Naive thymus-derived CD4-positive, alpha-beta T cell (primary cell): ENCODE results near the gene SCMH1. TPM values are rescaled to one million over a fixed set of nuclear protein-coding genes. Genes with fewer than 3 reads are reported as not detected.

Experiments used
- ATAC-seq: fragments of 150-1000 bp; cut with Tn5 transposase; 2 replicates; pipeline ENCODE4 v1.10.0; 2021; ENCODE audit warnings: mild to moderate bottlenecking, moderate library complexity
- CTCF ChIA-PET: fragments of 350-600 bp; sonication (Branson Sonifier 250); formaldehyde crosslinking; loops from one replicate; lab custom pipeline; 2021; ENCODE audit warnings: antibody characterized with exemption; lab: Charles Lee
- POLR2A ChIA-PET: fragments of 350-600 bp; sonication (Branson Sonifier 250); formaldehyde crosslinking; loops from one replicate; lab custom pipeline; 2021; ENCODE audit warnings: antibody characterized with exemption, inconsistent platforms; lab: Charles Lee
- DNase-seq, 9 donors: peaks; one replicate each; pipeline versions ENCODE4 v3.0.0 to v3.0.0-alpha.2; 2020 to 2022; ENCODE audit warnings: mixed read lengths in 1 of 9
- H3K27ac ChIP-seq: one replicate; pipeline ENCODE4 v1.7.0; 2013; ENCODE audit warnings: mild to moderate bottlenecking, low read depth, low read length, moderate library complexity
- H3K27me3 ChIP-seq, 2 donors: one replicate each; pipeline ENCODE4 v1.7.0; 2013; ENCODE audit warnings: low read length in 2 of 2, mild to moderate bottlenecking in 2 of 2, moderate library complexity in 2 of 2; ENCODE audit not compliant: control insufficient read depth in 2 of 2, insufficient read depth in 2 of 2
- H3K36me3 ChIP-seq, 3 experiments: 1 replicate in 2 of 3; 2 replicates in 1 of 3; pipeline ENCODE4 v1.7.0; 2013; ENCODE audit warnings: low read length in 3 of 3, mild to moderate bottlenecking in 3 of 3, moderate library complexity in 1 of 3; ENCODE audit not compliant: insufficient read depth in 3 of 3, control insufficient read depth in 2 of 3
- H3K4me1 ChIP-seq, 2 donors: one replicate each; pipeline ENCODE4 v1.7.0; 2013; ENCODE audit warnings: low read length in 2 of 2, mild to moderate bottlenecking in 2 of 2, moderate library complexity in 1 of 2; ENCODE audit not compliant: control insufficient read depth in 2 of 2, insufficient read depth in 2 of 2
- H3K4me3 ChIP-seq: 2 replicates; pipeline ENCODE4 v1.7.0; 2013; ENCODE audit warnings: mild to moderate bottlenecking, low read length
- H3K9me3 ChIP-seq, 3 experiments: 1 replicate in 2 of 3; 2 replicates in 1 of 3; pipeline ENCODE4 v1.7.0; 2013; ENCODE audit warnings: low read length in 3 of 3; ENCODE audit not compliant: control insufficient read depth in 2 of 3
- H3K27ac Mint-ChIP-seq, 9 donors: one replicate each; pipeline ENCODE4 v1.8.0; 2020 to 2022; ENCODE audit warnings: mixed read lengths in 9 of 9, mild to moderate bottlenecking in 8 of 9, moderate library complexity in 5 of 9, inconsistent platforms in 2 of 9
- H3K27me3 Mint-ChIP-seq, 5 donors: one replicate each; pipeline ENCODE4 v1.8.0; 2021 to 2022; ENCODE audit warnings: mixed read lengths in 5 of 5, mild to moderate bottlenecking in 1 of 5
- H3K36me3 Mint-ChIP-seq, 5 donors: one replicate each; pipeline ENCODE4 v1.8.0; 2020 to 2022; ENCODE audit warnings: mixed read lengths in 5 of 5, mild to moderate bottlenecking in 3 of 5, inconsistent platforms in 1 of 5
- H3K4me1 Mint-ChIP-seq, 7 donors: one replicate each; pipeline ENCODE4 v1.8.0; 2020 to 2022; ENCODE audit warnings: mixed read lengths in 7 of 7, mild to moderate bottlenecking in 3 of 7, inconsistent platforms in 1 of 7
- H3K4me3 Mint-ChIP-seq, 10 donors: one replicate each; pipeline ENCODE4 v1.8.0; 2020 to 2022; ENCODE audit warnings: mild to moderate bottlenecking in 10 of 10, mixed read lengths in 10 of 10, moderate library complexity in 6 of 10, inconsistent platforms in 2 of 10
- H3K9me3 Mint-ChIP-seq, 11 donors: one replicate each; pipeline ENCODE4 v1.8.0; 2020 to 2022; ENCODE audit warnings: mixed read lengths in 11 of 11, mild to moderate bottlenecking in 4 of 11, inconsistent platforms in 1 of 11, moderate library complexity in 1 of 11
- intact Hi-C, 2 donors: fragments of 100-400 bp; cut with micrococcal nuclease; formaldehyde crosslinking; loops; one replicate each; pipeline ENCODE4 v1.15.1; 2023
- polyA plus RNA-seq, 2 donors: library from polyadenylated mRNA; unstranded; fragments of 300-500 nt; fragmentation: Illumina TruSeq; gene quantifications; one replicate each; pipeline ENCODE4 v1.2.3, GENCODE V29; 2021
- total RNA-seq, 6 experiments: library from RNA in 5 of 6; stranded (reverse) in 5 of 6; gene quantifications; 1 replicate in 5 of 6; 2 replicates in 1 of 6; pipeline ENCODE4 v1.2.3 and lab custom pipeline; 2021 to 2026

The SCMH1 gene
- total and polyA plus RNA-seq, 7 experiments from 2014 or later = 3.6 to 18.6 (median 16.8) TPM

GRCh38 chr1:41022424-41022823 is 219.7 kb downstream of the SCMH1 start:
- ChIA-PET POLR2A (interaction anchor here (1.3 kb wide), 1 partner anchor 22 kb away, joined by 3 read pairs; no protein-coding TSS in a partner anchor), CTCF (no interaction called here)
- no peaks in the 10 kb centered on the region for H3K27me3 ChIP-seq
- H3K4me3 Mint-ChIP-seq = no peak overlapping the region
- H3K36me3 ChIP-seq = peaks cover 0 to 17% (median 0%) of the 10 kb centered on the region in 3 experiments
- H3K27ac ChIP-seq = no peak overlapping the region
- peaks cover 0 to 14% (median 13%) of the 10 kb centered on the region in 7 donors for H3K4me1 Mint-ChIP-seq
- DNase-seq (no peak), ATAC-seq (no peak)
- H3K36me3 Mint-ChIP-seq = peaks cover 0 to 5% (median under 1%) of the 10 kb centered on the region in 5 donors
- H3K9me3 Mint-ChIP-seq = no peaks in the 10 kb centered on the region
- H3K27me3 Mint-ChIP-seq = no peaks in the 10 kb centered on the region
- no peaks in the 10 kb centered on the region for H3K4me1 ChIP-seq
- H3K27ac Mint-ChIP-seq = no peak overlapping the region
- no peaks in the 10 kb centered on the region for H3K9me3 ChIP-seq
- H3K4me3 ChIP-seq = no peak overlapping the region
- intact Hi-C loops = no loop called here

GRCh38 chr1:41021526-41022308 is 220.4 kb downstream of the SCMH1 start, which contains the start of gene SLFNL1:
Gene SLFNL1 (minus strand): TSS chr1:41021725. CDS start chr1:41020660, 1,065 bp downstream.
- Mint-ChIP-seq H3K36me3 (peaks cover 0 to 3% (median 0%) of the 10 kb centered on the region in 5 donors), H3K27me3 (no peaks in the 10 kb centered on the region), H3K27ac (peak within 1 kb of the TSS in 1 of 9 donors; percentile 71), H3K4me3 (no peak within 1 kb of the TSS), H3K9me3 (no peaks in the 10 kb centered on the region), H3K4me1 (peaks cover 0 to 14% (median 13%) of the 10 kb centered on the region in 7 donors)
- Histone ChIP-seq H3K9me3 (no peaks in the 10 kb centered on the region), H3K4me1 (no peaks in the 10 kb centered on the region), H3K36me3 (peaks cover 0 to 14% (median 0%) of the 10 kb centered on the region in 3 experiments), H3K27me3 (no peaks in the 10 kb centered on the region), H3K27ac (no peak within 1 kb of the TSS), H3K4me3 (no peak within 1 kb of the TSS)
- ChIA-PET POLR2A (interaction anchor here (1.3 kb wide), 1 partner anchor 21 kb away, joined by 3 read pairs; no protein-coding TSS in a partner anchor), CTCF (interaction anchor here (0.5 to 0.6 kb wide), 2 partner anchors 22 to 69 kb away, joined by 3 to 8 read pairs; no protein-coding TSS in a partner anchor)
- intact Hi-C loops = no loop called here
- ATAC-seq = no peak
- DNase-seq = no peak

DNA sequence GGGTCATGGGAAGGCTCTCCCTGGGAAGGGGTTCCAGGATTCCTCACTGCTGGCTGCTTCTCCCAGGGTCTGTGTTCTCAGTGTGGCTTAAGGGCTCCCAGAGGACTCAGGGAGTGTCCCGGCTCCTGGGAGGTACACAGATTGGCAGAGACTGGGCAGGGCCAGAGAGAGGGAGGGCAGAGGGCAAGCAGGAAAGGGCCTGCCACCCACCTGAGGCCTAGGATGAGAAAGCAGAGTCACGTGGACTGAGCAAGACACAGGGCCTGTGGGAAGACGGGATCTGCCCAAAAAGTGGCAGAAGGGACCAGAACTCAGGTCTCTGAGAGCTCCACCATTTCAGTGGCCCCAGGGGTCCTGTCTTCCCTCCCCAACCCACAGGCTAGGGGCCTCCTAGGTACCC is 221.5 kb downstream of the SCMH1 start:
- Histone ChIP-seq H3K9me3 (no peaks in the 10 kb centered on the region), H3K4me1 (no peaks in the 10 kb centered on the region), H3K36me3 (peaks cover 0 to 21% (median 0%) of the 10 kb centered on the region in 3 experiments), H3K27me3 (no peaks in the 10 kb centered on the region), H3K4me3 (no peak overlapping the region), H3K27ac (no peak overlapping the region)
- Mint-ChIP-seq H3K9me3 (no peaks in the 10 kb centered on the region), H3K36me3 (peaks cover 0 to 4% (median 0%) of the 10 kb centered on the region in 5 donors), H3K27ac (peak overlapping the region in 1 of 9 donors; percentile 71), H3K4me3 (no peak overlapping the region), H3K27me3 (no peaks in the 10 kb centered on the region), H3K4me1 (peaks cover 0 to 14% (median 6%) of the 10 kb centered on the region in 7 donors)
- ChIA-PET CTCF (interaction anchor here (0.5 kb wide), 1 partner anchor 947 kb away, joined by 3 read pairs; no protein-coding TSS in a partner anchor), POLR2A (no interaction called here)
- ATAC-seq (no peak), DNase-seq (no peak)
- intact Hi-C loops = no loop called here

GRCh38 chr1:41020109-41020576 is 222.0 kb downstream of the SCMH1 start:
- peaks cover 0 to 21% (median 0%) of the 10 kb centered on the region in 3 experiments for H3K36me3 ChIP-seq
- no peaks in the 10 kb centered on the region for H3K27me3 ChIP-seq
- H3K27me3 Mint-ChIP-seq = no peaks in the 10 kb centered on the region
- no peaks in the 10 kb centered on the region for H3K9me3 ChIP-seq
- no peaks in the 10 kb centered on the region for H3K4me1 ChIP-seq
- POLR2A ChIA-PET = no interaction called here
- H3K4me1 Mint-ChIP-seq = peaks cover under 1 to 14% (median 6%) of the 10 kb centered on the region in 7 donors
- CTCF ChIA-PET = interaction anchor here (0.5 to 1.1 kb wide), 2 partner anchors 17 to 947 kb away, joined by 3 to 5 read pairs; no protein-coding TSS in a partner anchor
- intact Hi-C loops = no loop called here
- DNase-seq (no peak), ATAC-seq (no peak)
- no peak overlapping the region for H3K4me3 Mint-ChIP-seq
- H3K27ac ChIP-seq = no peak overlapping the region
- H3K36me3 Mint-ChIP-seq = peaks cover 0 to 4% (median 0%) of the 10 kb centered on the region in 5 donors
- H3K4me3 ChIP-seq = no peak overlapping the region
- no peaks in the 10 kb centered on the region for H3K9me3 Mint-ChIP-seq
- peak overlapping the region in 2 of 9 donors; percentile 51 to 71 for H3K27ac Mint-ChIP-seq

DNA sequence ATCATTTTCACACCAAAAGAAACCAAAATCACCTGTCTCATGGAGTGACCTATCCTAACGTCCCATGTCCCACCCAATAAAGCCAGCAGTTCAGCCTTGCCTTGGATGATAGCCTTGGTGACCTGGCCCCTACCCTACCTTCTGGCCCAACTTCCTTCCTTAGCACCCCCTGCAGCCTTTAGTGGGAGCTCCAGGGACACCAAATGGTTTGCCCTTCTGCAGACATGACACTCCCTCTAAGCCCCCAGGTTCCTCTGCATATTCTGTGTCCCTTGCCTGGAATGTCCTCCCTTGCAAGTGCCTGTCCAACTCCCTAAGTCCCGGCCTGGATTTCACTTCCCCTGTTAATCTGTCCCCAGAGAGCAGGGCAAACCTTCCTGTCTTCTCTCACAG is 222.8 kb downstream of the SCMH1 start:
- Histone ChIP-seq H3K4me3 (no peak overlapping the region), H3K27ac (no peak overlapping the region), H3K36me3 (peaks cover 0 to 21% (median 0%) of the 10 kb centered on the region in 3 experiments), H3K27me3 (no peaks in the 10 kb centered on the region), H3K9me3 (no peaks in the 10 kb centered on the region), H3K4me1 (no peaks in the 10 kb centered on the region)
- peaks cover 8 to 21% (median 12%) of the 10 kb centered on the region in 7 donors for H3K4me1 Mint-ChIP-seq
- no peaks in the 10 kb centered on the region for H3K27me3 Mint-ChIP-seq
- peak overlapping the region in 5 of 9 donors; percentile 16 to 45 (median 28) for H3K27ac Mint-ChIP-seq
- H3K9me3 Mint-ChIP-seq = no peaks in the 10 kb centered on the region
- ChIA-PET CTCF (interaction anchor here (1.1 kb wide), 1 partner anchor 16 kb away, joined by 5 read pairs; no protein-coding TSS in a partner anchor), POLR2A (no interaction called here)
- ATAC-seq (no peak), DNase-seq (no peak)
- intact Hi-C loops = no loop called here
- H3K36me3 Mint-ChIP-seq = peaks cover 0 to 4% (median 0%) of the 10 kb centered on the region in 5 donors
- no peak overlapping the region for H3K4me3 Mint-ChIP-seq

DNA sequence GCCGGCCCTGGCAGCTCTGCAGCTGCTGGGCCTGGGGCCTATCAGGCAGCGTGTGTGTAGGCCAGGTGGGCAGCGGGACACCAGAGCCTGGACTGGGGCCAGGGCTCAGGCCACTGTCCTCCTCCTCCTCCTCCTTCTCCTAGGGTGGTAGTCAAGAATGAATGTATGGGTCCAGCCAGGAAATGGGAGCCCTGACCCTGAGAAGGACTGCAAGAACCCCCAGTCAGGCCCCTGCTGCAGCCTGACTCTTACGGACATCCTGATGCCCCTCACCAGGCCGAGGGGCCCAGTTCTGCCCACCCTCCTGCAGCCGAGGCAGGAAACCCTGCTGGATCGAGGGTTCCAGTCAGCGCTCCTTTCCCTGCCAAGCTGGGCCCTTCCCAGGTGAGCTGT is 224.1 kb downstream of the SCMH1 start:
- no peak for DNase-seq
- Mint-ChIP-seq H3K4me1 (peaks cover 10 to 23% (median 16%) of the 10 kb centered on the region in 7 donors), H3K27ac (no peak overlapping the region), H3K9me3 (no peaks in the 10 kb centered on the region), H3K36me3 (peaks cover 0 to 6% (median 0%) of the 10 kb centered on the region in 5 donors), H3K4me3 (no peak overlapping the region), H3K27me3 (no peaks in the 10 kb centered on the region)
- Histone ChIP-seq H3K9me3 (no peaks in the 10 kb centered on the region), H3K27me3 (no peaks in the 10 kb centered on the region), H3K4me1 (no peaks in the 10 kb centered on the region), H3K36me3 (peaks cover 0 to 29% (median 0%) of the 10 kb centered on the region in 3 experiments), H3K27ac (no peak overlapping the region), H3K4me3 (no peak overlapping the region)
- intact Hi-C loops = no loop called here
- ATAC-seq = no peak
- ChIA-PET CTCF (no interaction called here), POLR2A (no interaction called here)
